Testis (tissue), 2 donors: ENCODE measurements around the gene FGGY.

Experiments
- CTCF ChIP-seq, 3 experiments: fragments of 450-650 bp in 2 of 3; fragments of 200-600 bp in 1 of 3; sonication (generic) in 1 of 3; IDR thresholded peaks; one replicate each; pipeline ENCODE4 v1.5.1; 2016 to 2019; ENCODE audit warnings: antibody characterized with exemption in 3 of 3, mild to moderate bottlenecking in 2 of 3, moderate library complexity in 1 of 3
- POLR2A ChIP-seq: fragments of 450-650 bp; IDR thresholded peaks from one replicate; pipeline ENCODE4 v1.6.1; 2017; ENCODE audit warnings: antibody characterized with exemption, mild to moderate bottlenecking, moderate library complexity

DNA sequence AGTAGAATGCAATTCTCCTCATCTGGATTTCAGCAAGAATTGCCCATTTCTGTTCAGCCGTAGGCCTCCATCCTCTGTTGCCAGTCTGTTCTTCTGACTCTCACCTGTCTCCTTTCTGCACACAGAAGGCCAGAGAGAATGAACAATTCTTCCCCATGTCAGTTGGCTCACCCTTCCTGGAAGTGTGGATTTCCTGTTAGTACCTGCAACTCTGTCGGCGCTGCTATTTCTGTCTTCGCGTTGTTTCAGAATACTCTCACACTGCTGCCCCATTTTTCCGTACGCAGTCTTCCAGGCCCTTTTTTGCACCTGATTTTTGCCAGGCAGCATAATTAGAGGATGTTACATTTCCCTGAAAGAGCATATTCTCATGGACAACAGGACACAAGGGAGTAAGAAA is 200.7 kb downstream of the FGGY start:
- no peak for TF ChIP-seq CTCF (IDR thresholded peaks at IDR 0.05)
- TF ChIP-seq POLR2A, result no peak
